Osteoblast (primary cell): Measurements from ENCODE around the gene CD84. TPM values are rescaled to one million over a fixed set of nuclear protein-coding genes. Genes with fewer than 3 reads are reported as not detected.
"Not testable (repeated sequence)": the region's sequence is repeated elsewhere in the genome, so short reads cannot be mapped to it uniquely, and the experiment has no call there.

Experiments used
- DNase-seq: peaks from one replicate; pipeline ENCODE4 v3.0.0; 2011; ENCODE audit warnings: low spot score, mixed read lengths; ENCODE audit not compliant: insufficient read length; ENCODE audit errors: missing footprints
- H2AFZ ChIP-seq: 2 replicates; pipeline ENCODE4 v1.6.0; 2011; ENCODE audit warnings: mild to moderate bottlenecking, low read length
- H3K27ac ChIP-seq: 2 replicates; pipeline ENCODE4 v1.5.1; 2011; ENCODE audit warnings: mild to moderate bottlenecking, low read depth, low read length, moderate library complexity
- H3K27me3 ChIP-seq: 2 replicates; pipeline ENCODE4 v1.6.0; 2012; ENCODE audit warnings: mild to moderate bottlenecking, control low read depth, inconsistent platforms, low read length, moderate library complexity; ENCODE audit not compliant: insufficient read depth
- H3K36me3 ChIP-seq: 2 replicates; pipeline ENCODE4 v1.5.1; 2011; ENCODE audit warnings: mild to moderate bottlenecking, low read length, control low read depth, moderate library complexity; ENCODE audit not compliant: insufficient read depth
- H3K4me1 ChIP-seq: 2 replicates; pipeline ENCODE4 v1.5.1; 2011; ENCODE audit warnings: mild to moderate bottlenecking, low read length, control low read depth, moderate library complexity; ENCODE audit not compliant: insufficient read depth
- H3K4me2 ChIP-seq: 2 replicates; pipeline ENCODE4 v1.6.0; 2011; ENCODE audit warnings: mild to moderate bottlenecking, low read length; ENCODE audit not compliant: insufficient read depth
- H3K4me3 ChIP-seq: fragments of 200-600 bp; sonication (generic); 3 replicates; pipeline ENCODE4 v1.5.1; 2012; ENCODE audit warnings: mild to moderate bottlenecking, low read length, inconsistent platforms; ENCODE audit not compliant: insufficient read depth
- H3K79me2 ChIP-seq: 2 replicates; pipeline ENCODE4 v1.6.0; 2012; ENCODE audit warnings: mild to moderate bottlenecking, low read length, control low read depth, inconsistent platforms; ENCODE audit not compliant: insufficient read depth
- H3K9me3 ChIP-seq: 2 replicates; pipeline ENCODE4 v1.5.1; 2011; ENCODE audit warnings: low read depth, low read length, control low read depth
- H4K20me1 ChIP-seq: 2 replicates; pipeline ENCODE4 v1.6.0; 2012; ENCODE audit warnings: mild to moderate bottlenecking, low read length, control low read depth; ENCODE audit not compliant: insufficient read depth
- total RNA-seq: library from RNA; depleted of rRNA; stranded (reverse); fragments of >200 nt; gene quantifications from 2 replicates; pipeline ENCODE4 v1.2.3, GENCODE V29; 2012
- TF ChIP-seq, protein P1 (sequence below): IDR thresholded peaks from 2 replicates; pipeline ENCODE4 v1.5.1; 2011; ENCODE audit warnings: mild to moderate bottlenecking, low read depth, low read length, moderate library complexity; ENCODE audit errors: extremely low read depth

The CD84 gene
- total RNA-seq, 1 donor, result 0.36 TPM

DNA sequence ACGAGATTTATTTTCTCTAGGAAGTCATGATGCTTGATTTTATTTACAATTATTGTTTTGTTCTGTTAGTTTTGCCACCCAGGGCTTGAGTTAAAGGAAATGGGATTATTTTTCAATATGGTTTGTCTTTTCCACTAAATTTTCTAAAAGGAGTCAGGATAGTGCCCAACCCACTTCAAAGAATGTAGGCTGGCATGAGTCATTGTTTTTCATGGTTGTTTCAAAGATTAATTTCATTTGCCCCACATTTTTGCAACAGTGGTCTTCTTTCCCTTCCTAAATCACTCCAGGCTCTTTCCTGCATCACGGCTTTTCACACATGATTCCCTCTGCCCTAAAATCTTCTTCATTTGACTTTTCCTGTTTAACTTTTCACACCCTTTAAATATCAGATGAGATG is 58.7 kb downstream of the CD84 start:
- Histone ChIP-seq H4K20me1 (no peaks in the 10 kb centered on the region), H3K9me3 (no peaks in the 10 kb centered on the region), H3K4me3 (no peak overlapping the region), H3K4me1 (no peaks in the 10 kb centered on the region), H3K4me2 (no peak overlapping the region), H2AFZ (no peak overlapping the region), H3K27me3 (no peaks in the 10 kb centered on the region), H3K36me3 (no peaks in the 10 kb centered on the region), H3K27ac (no peak overlapping the region), H3K79me2 (no peaks in the 10 kb centered on the region)
- TF ChIP-seq, protein P1, sequence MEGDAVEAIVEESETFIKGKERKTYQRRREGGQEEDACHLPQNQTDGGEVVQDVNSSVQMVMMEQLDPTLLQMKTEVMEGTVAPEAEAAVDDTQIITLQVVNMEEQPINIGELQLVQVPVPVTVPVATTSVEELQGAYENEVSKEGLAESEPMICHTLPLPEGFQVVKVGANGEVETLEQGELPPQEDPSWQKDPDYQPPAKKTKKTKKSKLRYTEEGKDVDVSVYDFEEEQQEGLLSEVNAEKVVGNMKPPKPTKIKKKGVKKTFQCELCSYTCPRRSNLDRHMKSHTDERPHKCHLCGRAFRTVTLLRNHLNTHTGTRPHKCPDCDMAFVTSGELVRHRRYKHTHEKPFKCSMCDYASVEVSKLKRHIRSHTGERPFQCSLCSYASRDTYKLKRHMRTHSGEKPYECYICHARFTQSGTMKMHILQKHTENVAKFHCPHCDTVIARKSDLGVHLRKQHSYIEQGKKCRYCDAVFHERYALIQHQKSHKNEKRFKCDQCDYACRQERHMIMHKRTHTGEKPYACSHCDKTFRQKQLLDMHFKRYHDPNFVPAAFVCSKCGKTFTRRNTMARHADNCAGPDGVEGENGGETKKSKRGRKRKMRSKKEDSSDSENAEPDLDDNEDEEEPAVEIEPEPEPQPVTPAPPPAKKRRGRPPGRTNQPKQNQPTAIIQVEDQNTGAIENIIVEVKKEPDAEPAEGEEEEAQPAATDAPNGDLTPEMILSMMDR, result no peak
- no peak for DNase-seq

DNA sequence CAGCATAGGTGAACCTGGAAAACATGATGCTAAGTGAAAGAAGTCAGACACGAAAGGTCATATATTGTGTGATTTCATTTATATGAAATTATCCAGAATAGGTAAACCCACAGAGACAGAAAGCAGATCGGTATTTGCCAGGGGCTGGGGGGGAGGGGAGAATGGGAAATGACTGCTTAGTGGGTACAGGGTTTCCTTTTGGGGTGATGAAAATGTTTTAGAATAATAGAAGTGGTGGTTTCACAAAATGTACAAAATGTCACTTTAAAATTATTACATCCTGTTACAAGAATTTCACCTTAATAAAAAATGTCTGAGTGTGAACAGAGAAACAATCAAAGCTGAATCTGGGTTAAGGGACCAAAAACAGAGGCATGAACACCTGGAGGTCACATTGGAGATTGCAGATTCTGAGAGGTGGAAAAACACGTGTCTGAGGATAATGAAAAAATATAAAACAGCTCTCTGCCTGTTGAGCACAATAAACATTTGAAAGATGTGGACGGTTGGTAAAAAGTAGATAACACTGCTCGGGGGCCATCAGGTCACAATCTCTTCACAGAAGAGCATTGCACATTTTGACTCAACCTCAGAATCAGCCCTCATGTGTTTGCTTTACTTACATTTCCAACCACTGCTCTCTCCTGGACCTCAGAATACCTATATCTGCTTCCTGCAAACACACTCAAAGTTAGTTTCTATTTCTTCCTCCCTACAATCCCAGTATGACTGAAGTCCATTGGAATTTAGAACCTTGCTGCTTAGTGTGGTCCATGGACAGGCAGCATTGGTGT is 59.5 kb downstream of the CD84 start:
- DNase-seq, result no peak
- no peaks in the 10 kb centered on the region for H4K20me1 ChIP-seq
- TF ChIP-seq, protein P1, result no peak
- no peak overlapping the region for H3K27ac ChIP-seq
- no peaks in the 10 kb centered on the region for H3K9me3 ChIP-seq
- no peaks in the 10 kb centered on the region for H3K79me2 ChIP-seq
- no peaks in the 10 kb centered on the region for H3K36me3 ChIP-seq
- H3K4me2 ChIP-seq, result no peak overlapping the region
- no peak overlapping the region for H2AFZ ChIP-seq
- no peaks in the 10 kb centered on the region for H3K4me1 ChIP-seq
- no peak overlapping the region for H3K4me3 ChIP-seq
- H3K27me3 ChIP-seq, result no peaks in the 10 kb centered on the region

DNA sequence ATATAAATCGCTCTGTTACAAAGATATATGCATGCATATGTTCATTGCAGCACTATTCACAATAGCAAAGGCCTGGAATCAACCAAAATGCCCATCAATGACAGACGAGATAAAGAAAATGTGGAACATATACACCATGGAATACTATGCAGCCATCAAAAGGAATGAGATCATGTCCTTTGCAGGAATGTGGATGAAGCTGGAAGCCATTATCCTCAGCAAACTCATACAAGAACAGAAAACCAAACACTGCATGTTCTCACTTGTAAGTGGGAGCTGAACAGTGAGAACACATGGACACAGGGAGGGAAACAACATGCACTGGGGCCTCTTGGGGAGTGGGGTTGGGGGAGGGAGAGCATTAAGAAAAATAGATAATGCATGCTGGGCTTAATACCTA is 61.8 kb downstream of the CD84 start:
- H3K27me3 ChIP-seq, DNase-seq, H3K4me3 ChIP-seq, H3K4me2 ChIP-seq, H3K9me3 ChIP-seq, H3K27ac ChIP-seq, H3K79me2 ChIP-seq, H4K20me1 ChIP-seq, H3K36me3 ChIP-seq, H3K4me1 ChIP-seq, H2AFZ ChIP-seq: not testable (repeated sequence)

DNA sequence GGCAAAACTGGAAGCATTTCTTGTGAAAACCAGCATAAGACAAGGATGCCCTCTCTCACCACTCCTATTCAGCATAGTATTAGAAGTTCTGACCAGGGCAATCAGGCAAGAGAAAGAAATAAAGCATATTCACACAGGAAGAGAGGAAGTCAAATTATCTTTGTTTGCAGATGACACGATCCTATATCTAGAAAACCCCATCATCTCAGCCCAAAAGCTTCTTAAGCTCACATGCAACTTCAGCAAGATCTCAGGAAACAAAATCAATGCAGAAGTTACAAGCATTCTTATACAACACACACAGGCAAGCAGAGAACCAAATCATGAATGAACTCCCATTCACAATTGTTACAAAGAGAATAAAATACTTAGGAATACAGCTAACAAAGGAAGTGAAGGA is 63.4 kb downstream of the CD84 start:
- not testable (repeated sequence) for H3K4me1 ChIP-seq, H3K79me2 ChIP-seq, H2AFZ ChIP-seq, H3K36me3 ChIP-seq, H4K20me1 ChIP-seq, H3K4me2 ChIP-seq, H3K9me3 ChIP-seq, DNase-seq, H3K27ac ChIP-seq, H3K27me3 ChIP-seq, H3K4me3 ChIP-seq

DNA sequence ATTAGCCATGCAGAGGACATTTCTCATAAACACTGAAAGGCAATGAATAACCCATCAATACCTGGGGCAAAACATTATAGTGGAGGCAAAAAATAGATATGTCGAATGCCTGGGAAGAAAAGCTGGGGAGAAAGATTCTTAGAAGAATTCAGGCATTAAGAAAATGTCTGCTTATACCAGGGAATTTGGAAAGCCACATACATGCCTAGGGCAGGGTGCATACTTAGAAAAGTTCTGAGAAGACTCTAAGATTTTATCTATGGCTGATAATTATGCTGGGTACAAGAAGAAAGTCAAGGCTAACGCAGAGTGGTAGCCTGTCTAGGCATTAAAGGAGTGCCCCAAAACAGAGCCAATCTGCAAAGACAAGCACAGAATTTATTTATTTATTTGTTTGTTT is 74.6 kb downstream of the CD84 start:
- H3K27me3 ChIP-seq, result no peaks in the 10 kb centered on the region
- H4K20me1 ChIP-seq, result no peaks in the 10 kb centered on the region
- no peak overlapping the region for H2AFZ ChIP-seq
- TF ChIP-seq, protein P1, result no peak
- no peaks in the 10 kb centered on the region for H3K79me2 ChIP-seq
- no peak overlapping the region for H3K27ac ChIP-seq
- H3K36me3 ChIP-seq, result no peaks in the 10 kb centered on the region
- DNase-seq, result no peak
- no peaks in the 10 kb centered on the region for H3K9me3 ChIP-seq
- no peak overlapping the region for H3K4me3 ChIP-seq
- H3K4me2 ChIP-seq, result no peak overlapping the region
- no peaks in the 10 kb centered on the region for H3K4me1 ChIP-seq
